LNCAP (cell line): Measurements from ENCODE around the gene SLC2A4.

Experiments used
- CTCF ChIP-seq: fragments of 450-650 bp; IDR thresholded peaks from 2 replicates; pipeline ENCODE4 v1.5.1; 2017; ENCODE audit warnings: mild to moderate bottlenecking

Gene SLC2A4

GRCh38 chr17:7258731-7259554, 22.6 kb upstream of the SLC2A4 start:
- no peak for TF ChIP-seq CTCF

- TF ChIP-seq CTCF, result no peak
Measured at GRCh38 chr17:7259555-7259889, 22.0 kb upstream of the SLC2A4 start.

GRCh38 chr17:7260151-7260550, 21.4 kb upstream of the SLC2A4 start:
- TF ChIP-seq CTCF, result no peak

- no peak for TF ChIP-seq CTCF
Measured at GRCh38 chr17:7260651-7261378, 20.7 kb upstream of the SLC2A4 start.

GRCh38 chr17:7261379-7262191, 19.9 kb upstream of the SLC2A4 start:
- TF ChIP-seq CTCF, result no peak

- TF ChIP-seq CTCF, result no peak; the same call in 1 of the 2 replicates
Measured at GRCh38 chr17:7262192-7262934, 19.2 kb upstream of the SLC2A4 start, which contains the start of gene CLDN7. CLDN7 (minus strand) TSS chr17:7262478; CDS start chr17:7262043, 435 bp downstream.
